Omental fat pad (tissue), 4 donors: ENCODE data around the gene TET1. TPM values are rescaled to one million over a fixed set of nuclear protein-coding genes. Genes with fewer than 3 reads are reported as not detected.
A peak's percentile ranks its signal among the peaks of the same experiment; 100 is the strongest.
"Not testable (repeated sequence)": the region's sequence is repeated elsewhere in the genome, so short reads cannot be mapped to it uniquely, and the experiment has no call there.

Source experiments
- ATAC-seq: fragments of 150-250 bp; one replicate; pipeline ENCODE4 v1.9.1; 2016; ENCODE audit warnings: mild to moderate bottlenecking, moderate library complexity; ENCODE audit not compliant: low FRiP score
- DNase-seq: peaks from one replicate; pipeline ENCODE4 v3.0.0-alpha.2; 2019; ENCODE audit warnings: low spot score
- CTCF ChIP-seq, 3 donors: fragments of 450-650 bp; IDR thresholded peaks; one replicate each; pipeline ENCODE4 v1.5.1; 2016 to 2017; ENCODE audit warnings: antibody characterized with exemption in 3 of 3, mild to moderate bottlenecking in 3 of 3, moderate library complexity in 2 of 3
- total RNA-seq, 4 donors: library from RNA; depleted of rRNA; stranded (reverse); fragments of >200 nt; gene quantifications; one replicate each; pipeline ENCODE4 v1.1.0, GENCODE V29; 2016

TET1 gene
- total RNA-seq, 4 donors from 2014 or later: 3.1 to 7.1 (median 6.2) TPM

GRCh38 chr10:68600041-68600778, 40.1 kb downstream of the TET1 start:
- no peak for DNase-seq
- peak; percentile 81 for ATAC-seq
- no peak for TF ChIP-seq CTCF (IDR thresholded peaks at IDR 0.05)

GRCh38 chr10:68601501-68602265, 41.5 kb downstream of the TET1 start:
- no peak for TF ChIP-seq CTCF (IDR thresholded peaks at IDR 0.05)
- ATAC-seq: no peak
- DNase-seq: no peak

GRCh38 chr10:68602434-68602833, 42.3 kb downstream of the TET1 start:
- TF ChIP-seq CTCF (IDR thresholded peaks at IDR 0.05): no peak
- ATAC-seq (no peak), DNase-seq (no peak)

GRCh38 chr10:68603766-68604165, 43.6 kb downstream of the TET1 start:
- no peak for TF ChIP-seq CTCF (IDR thresholded peaks at IDR 0.05)
- ATAC-seq: no peak
- no peak for DNase-seq

- DNase-seq: no peak
- no peak for ATAC-seq
- no peak for TF ChIP-seq CTCF (IDR thresholded peaks at IDR 0.05)
These were observed 44.3 kb downstream of the TET1 start for GRCh38 chr10:68604441-68604840.

- ATAC-seq (no peak), DNase-seq (no peak)
- TF ChIP-seq CTCF (IDR thresholded peaks at IDR 0.05): no peak
These were observed 46.8 kb downstream of the TET1 start for GRCh38 chr10:68606918-68607317.

GRCh38 chr10:68610023-68610422, 49.9 kb downstream of the TET1 start:
- not testable (repeated sequence) for DNase-seq, ATAC-seq
